Breast epithelium (tissue), 4 donors: ENCODE results near the gene TWF1. TPM values are rescaled to one million over a fixed set of nuclear protein-coding genes. Genes with fewer than 3 reads are reported as not detected.
"Not testable (repeated sequence)": the region's sequence is repeated elsewhere in the genome, so short reads cannot be mapped to it uniquely, and the experiment has no call there.

ENCODE experiments used
- DNase-seq, 2 donors: peaks; one replicate each; pipeline ENCODE4 v3.0.0-alpha.2; 2019; ENCODE audit warnings: low spot score in 2 of 2
- H3K27ac ChIP-seq, 2 donors: fragments of 200-600 bp; sonication (generic) in 1 of 2; one replicate each; pipeline ENCODE4 v1.5.1; 2016 to 2019; ENCODE audit warnings: mild to moderate bottlenecking in 1 of 2
- H3K27me3 ChIP-seq, 2 donors: fragments of 200-600 bp; sonication (generic) in 1 of 2; one replicate each; pipeline versions ENCODE4 v1.5.1 to v1.6.0; 2017 to 2019; ENCODE audit warnings: control low read depth in 1 of 2, mild to moderate bottlenecking in 1 of 2
- H3K36me3 ChIP-seq: fragments of 200-600 bp; one replicate; pipeline ENCODE4 v1.5.1; 2019
- H3K4me1 ChIP-seq, 2 donors: fragments of 200-600 bp; sonication (generic); one replicate each; pipeline ENCODE4 v1.5.1; 2016 to 2019; ENCODE audit warnings: control low read depth in 1 of 2
- H3K4me3 ChIP-seq, 3 donors: fragments of 200-600 bp; sonication (generic); 1 replicate in 2 of 3; 2 replicates in 1 of 3; pipeline ENCODE4 v1.5.1; 2016 to 2019; ENCODE audit warnings: mild to moderate bottlenecking in 3 of 3, moderate library complexity in 2 of 3
- H3K9me3 ChIP-seq, 2 donors: fragments of 200-600 bp; sonication (generic) in 1 of 2; one replicate each; pipeline ENCODE4 v1.5.1; 2016 to 2019; ENCODE audit warnings: control low read depth in 1 of 2
- CTCF ChIP-seq, 3 donors: fragments of 450-650 bp; IDR thresholded peaks; one replicate each; pipeline ENCODE4 v1.5.1; 2016 to 2017; ENCODE audit warnings: antibody characterized with exemption in 3 of 3, mild to moderate bottlenecking in 3 of 3, moderate library complexity in 3 of 3
- POLR2A ChIP-seq: fragments of 450-650 bp; IDR thresholded peaks from one replicate; pipeline ENCODE4 v1.6.1; 2016; ENCODE audit warnings: antibody characterized with exemption, mild to moderate bottlenecking, moderate library complexity
- POLR2AphosphoS5 ChIP-seq, 3 donors: sonication (generic); formaldehyde crosslinking; IDR thresholded peaks; one replicate each; pipeline ENCODE4 v1.6.1; 2017; ENCODE audit warnings: antibody characterized with exemption in 3 of 3
- intact Hi-C: fragments of 100-400 bp; cut with DNase I; formaldehyde crosslinking; loops from one replicate; pipeline ENCODE4 v1.15.1; 2023; ENCODE audit warnings: low total_unique reads
- total RNA-seq, 3 donors: library from RNA; depleted of rRNA; stranded (reverse); fragments of >200 nt; gene quantifications; one replicate each; pipeline ENCODE4 v1.1.0, GENCODE V29; 2016

TWF1 gene
- 100 to 1,000 TPM in 1 of 3 donors, 10 to 100 TPM in 2; 73.6 to 102 (median 92.1) TPM for total RNA-seq

- peak; percentile 75 to 81 for DNase-seq
- Histone ChIP-seq H3K36me3 (no peaks in the 10 kb centered on the region), H3K4me3 (peak within 1 kb of the TSS; percentile 82 to 86 (median 83)), H3K27me3 (no peaks in the 10 kb centered on the region), H3K27ac (peak within 1 kb of the TSS; percentile 96 to 99), H3K4me1 (peaks cover 0 to 5% of the 10 kb centered on the region in 2 donors), H3K9me3 (no peaks in the 10 kb centered on the region)
- intact Hi-C loops, result no loop called here
- TF ChIP-seq POLR2AphosphoS5 (IDR thresholded peaks at IDR 0.05), result peak; percentile 21 to 77 (median 74)
- TF ChIP-seq CTCF (IDR thresholded peaks at IDR 0.05), result peak; percentile 10 to 43 (median 25)
- TF ChIP-seq POLR2A, result peak; percentile 18
Observed at GRCh38 chr12:43805860-43806736, at the start of gene TWF1. TWF1 (minus strand) TSS chr12:43806317; CDS start chr12:43806245, 72 bp downstream.

GRCh38 chr12:43852744-43853143, 46.6 kb upstream of the TWF1 start:
- H3K36me3 ChIP-seq, result no peaks in the 10 kb centered on the region
- TF ChIP-seq CTCF (IDR thresholded peaks at IDR 0.05) (no peak), POLR2A (no peak), POLR2AphosphoS5 (IDR thresholded peaks at IDR 0.05) (no peak)
- H3K9me3 ChIP-seq, result no peaks in the 10 kb centered on the region
- H3K27me3 ChIP-seq, result no peaks in the 10 kb centered on the region
- no peak overlapping the region for H3K27ac ChIP-seq
- no peak overlapping the region for H3K4me3 ChIP-seq
- no peaks in the 10 kb centered on the region for H3K4me1 ChIP-seq
- intact Hi-C loops, result no loop called here
- no peak for DNase-seq

- TF ChIP-seq POLR2A, result no peak
- TF ChIP-seq CTCF (IDR thresholded peaks at IDR 0.05), result no peak
- TF ChIP-seq POLR2AphosphoS5 (IDR thresholded peaks at IDR 0.05), result no peak
Observed at GRCh38 chr12:43848786-43849185, 42.7 kb upstream of the TWF1 start.

GRCh38 chr12:43848226-43848507, 42.0 kb upstream of the TWF1 start:
- TF ChIP-seq POLR2AphosphoS5 (IDR thresholded peaks at IDR 0.05) (no peak), CTCF (IDR thresholded peaks at IDR 0.05) (no peak), POLR2A (no peak)
- H3K9me3 ChIP-seq, result no peaks in the 10 kb centered on the region
- no peaks in the 10 kb centered on the region for H3K27me3 ChIP-seq
- H3K4me3 ChIP-seq, result no peak overlapping the region
- no peak overlapping the region for H3K27ac ChIP-seq
- intact Hi-C loops, result no loop called here
- DNase-seq, result no peak
- H3K4me1 ChIP-seq, result no peaks in the 10 kb centered on the region
- H3K36me3 ChIP-seq, result no peaks in the 10 kb centered on the region

More at GRCh38 chr12:43848786-43849185, 42.7 kb upstream of the TWF1 start:
- Histone ChIP-seq H3K27me3 (no peaks in the 10 kb centered on the region), H3K4me1 (no peaks in the 10 kb centered on the region), H3K27ac (no peak overlapping the region), H3K4me3 (no peak overlapping the region), H3K36me3 (no peaks in the 10 kb centered on the region), H3K9me3 (no peaks in the 10 kb centered on the region)
- DNase-seq, result no peak
- intact Hi-C loops, result no loop called here

GRCh38 chr12:43847425-43848225, 41.5 kb upstream of the TWF1 start:
- DNase-seq, H3K36me3 ChIP-seq, H3K27ac ChIP-seq, intact Hi-C loops, H3K9me3 ChIP-seq, H3K4me3 ChIP-seq, H3K27me3 ChIP-seq, H3K4me1 ChIP-seq: not testable (repeated sequence)
